HAP-1 (cell line): Measurements from ENCODE around the gene TSHZ2.
"Not testable (repeated sequence)": the region's sequence is repeated elsewhere in the genome, so short reads cannot be mapped to it uniquely, and the experiment has no call there.

Experiments used
- DNase-seq, 2 experiments: peaks; one replicate each; pipeline ENCODE4 v3.0.0-alpha.2; 2016 to 2020; ENCODE audit warnings: low spot score in 2 of 2
- H3K27me3 ChIP-seq: fragments of 250-450 bp; sonication (Bioruptor Pico); 2 replicates; pipeline ENCODE4 v1.5.1; 2020; ENCODE audit warnings: low read depth, mild to moderate bottlenecking, moderate library complexity
- H3K36me3 ChIP-seq: fragments of 250-450 bp; sonication (Bioruptor Pico); replicated peaks from 2 replicates; pipeline ENCODE4 v1.5.1; 2020; ENCODE audit warnings: mild to moderate bottlenecking
- H3K4me1 ChIP-seq: fragments of 250-450 bp; sonication (Bioruptor Pico); 2 replicates; pipeline ENCODE4 v1.5.1; 2020; ENCODE audit warnings: mild to moderate bottlenecking
- H3K4me3 ChIP-seq: fragments of 250-450 bp; sonication (Bioruptor Pico); 2 replicates; pipeline ENCODE4 v1.5.1; 2020; ENCODE audit warnings: mild to moderate bottlenecking, moderate library complexity
- H3K9me3 ChIP-seq: fragments of 250-450 bp; sonication (Bioruptor Pico); 2 replicates; pipeline ENCODE4 v1.5.1; 2020; ENCODE audit warnings: mild to moderate bottlenecking, moderate library complexity
- in situ Hi-C: fragments of 300-500 bp; cut with MboI; formaldehyde crosslinking; loops from 3 replicates; pipeline ENCODE4 v1.14.3; 2020; ENCODE audit warnings: low sequenced_read_pairs, inconsistent platforms, mixed read lengths

TSHZ2 gene

GRCh38 chr20:53089851-53090250, 117.7 kb downstream of the TSHZ2 start:
- H3K9me3 ChIP-seq, in situ Hi-C loops, H3K36me3 ChIP-seq, H3K27me3 ChIP-seq, H3K4me3 ChIP-seq, DNase-seq, H3K4me1 ChIP-seq: not testable (repeated sequence)

DNA sequence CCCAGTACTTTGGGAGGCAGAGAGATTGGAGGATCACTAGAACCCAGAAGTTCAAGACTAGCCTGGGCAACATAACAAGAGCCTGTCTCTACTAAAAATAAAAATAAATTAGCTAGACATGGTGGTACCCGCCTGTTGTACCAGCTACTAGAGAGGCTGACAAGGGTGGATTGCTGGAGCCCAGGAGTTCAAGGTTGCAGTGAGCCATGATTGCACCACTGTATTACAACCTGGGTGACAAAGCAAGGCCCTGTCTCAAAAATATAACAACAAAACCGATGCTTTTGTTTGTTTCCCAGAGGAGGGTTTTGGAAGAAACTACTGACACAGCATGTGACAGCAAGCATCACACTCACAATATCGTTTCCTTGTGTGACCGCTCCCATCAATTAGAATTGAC, 119.6 kb downstream of the TSHZ2 start:
- H3K4me3 ChIP-seq: no peak overlapping the region
- no peaks in the 10 kb centered on the region for H3K36me3 ChIP-seq
- H3K9me3 ChIP-seq: no peaks in the 10 kb centered on the region
- peaks cover 6% of the 10 kb centered on the region; the same call in 1 of the 2 replicates for H3K27me3 ChIP-seq
- H3K4me1 ChIP-seq: no peaks in the 10 kb centered on the region
- in situ Hi-C loops: no loop called here
- DNase-seq: no peak

- no peaks in the 10 kb centered on the region for H3K36me3 ChIP-seq
- no peak for DNase-seq
- in situ Hi-C loops: no loop called here
- H3K4me3 ChIP-seq: no peak overlapping the region
- H3K27me3 ChIP-seq: peaks cover 6% of the 10 kb centered on the region; the same call in 1 of the 2 replicates
- H3K9me3 ChIP-seq: no peaks in the 10 kb centered on the region
- H3K4me1 ChIP-seq: no peaks in the 10 kb centered on the region
These were observed 120.7 kb downstream of the TSHZ2 start for GRCh38 chr20:53092772-53093300.

DNA sequence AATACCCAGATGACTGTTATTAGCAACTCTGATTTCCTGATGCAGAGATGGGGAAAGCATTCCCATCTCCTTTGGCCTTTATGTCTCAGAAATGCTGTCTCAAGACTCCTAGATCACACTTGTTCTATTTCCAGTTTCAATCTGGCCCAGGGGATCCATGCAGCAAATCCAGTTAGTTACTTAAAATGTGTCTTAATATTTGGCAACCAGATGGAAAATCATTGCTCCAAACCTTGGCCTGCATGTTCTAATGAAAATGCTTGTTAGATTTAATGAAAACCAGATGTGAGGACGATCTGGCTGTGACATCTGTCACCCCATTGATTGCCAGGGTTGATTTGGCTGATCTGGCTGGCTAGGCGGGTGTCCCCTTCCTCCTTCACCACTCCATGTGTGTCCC, 125.2 kb downstream of the TSHZ2 start:
- no peaks in the 10 kb centered on the region for H3K36me3 ChIP-seq
- H3K4me3 ChIP-seq: no peak overlapping the region
- H3K27me3 ChIP-seq: no peaks in the 10 kb centered on the region
- no peaks in the 10 kb centered on the region for H3K4me1 ChIP-seq
- no peaks in the 10 kb centered on the region for H3K9me3 ChIP-seq
- DNase-seq: no peak
- in situ Hi-C loops: no loop called here

DNA sequence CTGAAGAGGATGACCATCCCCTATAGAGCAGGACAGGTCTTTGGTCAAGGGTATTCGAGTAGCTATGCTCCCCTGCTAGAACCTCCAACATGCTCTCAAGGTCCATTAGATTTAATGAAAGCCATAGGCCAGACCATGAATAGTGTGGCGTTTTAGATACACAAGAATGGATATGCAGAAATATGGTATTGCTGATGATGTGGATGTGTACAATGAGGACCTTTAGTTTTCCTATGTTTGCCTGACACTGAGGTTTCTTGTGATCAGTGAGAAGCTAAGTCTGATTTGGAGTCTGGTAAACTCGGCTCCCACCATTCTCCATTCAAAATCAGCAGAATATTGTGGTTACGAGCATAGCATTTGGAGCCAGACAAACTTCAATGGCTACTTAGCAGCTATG, 125.6 kb downstream of the TSHZ2 start:
- Histone ChIP-seq H3K36me3 (no peaks in the 10 kb centered on the region), H3K9me3 (no peaks in the 10 kb centered on the region), H3K27me3 (no peaks in the 10 kb centered on the region), H3K4me1 (no peaks in the 10 kb centered on the region), H3K4me3 (no peak overlapping the region)
- in situ Hi-C loops: no loop called here
- DNase-seq: no peak

GRCh38 chr20:53098621-53099020, 126.5 kb downstream of the TSHZ2 start:
- Histone ChIP-seq H3K4me1 (no peaks in the 10 kb centered on the region), H3K27me3 (no peaks in the 10 kb centered on the region), H3K36me3 (no peaks in the 10 kb centered on the region), H3K9me3 (no peaks in the 10 kb centered on the region), H3K4me3 (no peak overlapping the region)
- no peak for DNase-seq
- in situ Hi-C loops: no loop called here

GRCh38 chr20:53099856-53100255, 127.7 kb downstream of the TSHZ2 start:
- H3K27me3 ChIP-seq: no peaks in the 10 kb centered on the region
- H3K4me3 ChIP-seq: no peak overlapping the region
- in situ Hi-C loops: no loop called here
- H3K36me3 ChIP-seq: no peaks in the 10 kb centered on the region
- H3K4me1 ChIP-seq: no peaks in the 10 kb centered on the region
- no peaks in the 10 kb centered on the region for H3K9me3 ChIP-seq
- DNase-seq: no peak

DNA sequence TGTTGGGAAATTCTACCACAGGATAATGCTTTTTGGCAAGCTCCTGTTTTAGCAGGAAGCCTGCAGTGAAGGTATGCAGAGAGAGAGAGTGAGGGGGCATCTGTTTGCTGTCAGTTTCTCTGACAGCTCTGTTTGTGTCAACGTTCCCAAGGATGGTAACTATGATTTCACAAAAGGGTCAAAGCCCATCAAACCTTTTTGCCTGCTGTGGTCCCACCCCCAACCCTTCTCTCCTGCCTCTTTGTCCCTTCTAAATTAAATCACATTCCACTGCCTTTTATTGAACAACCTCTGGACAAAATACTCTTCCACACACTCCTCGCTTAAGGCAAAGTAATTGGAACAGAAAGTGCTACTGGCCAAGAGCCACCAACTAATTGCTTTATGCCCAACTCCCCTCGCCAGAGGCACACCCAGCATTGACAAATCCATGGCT, 128.3 kb downstream of the TSHZ2 start:
- H3K27me3 ChIP-seq: no peaks in the 10 kb centered on the region
- H3K36me3 ChIP-seq: no peaks in the 10 kb centered on the region
- no peak for DNase-seq
- H3K4me1 ChIP-seq: no peaks in the 10 kb centered on the region
- in situ Hi-C loops: no loop called here
- no peaks in the 10 kb centered on the region for H3K9me3 ChIP-seq
- no peak overlapping the region for H3K4me3 ChIP-seq

DNA sequence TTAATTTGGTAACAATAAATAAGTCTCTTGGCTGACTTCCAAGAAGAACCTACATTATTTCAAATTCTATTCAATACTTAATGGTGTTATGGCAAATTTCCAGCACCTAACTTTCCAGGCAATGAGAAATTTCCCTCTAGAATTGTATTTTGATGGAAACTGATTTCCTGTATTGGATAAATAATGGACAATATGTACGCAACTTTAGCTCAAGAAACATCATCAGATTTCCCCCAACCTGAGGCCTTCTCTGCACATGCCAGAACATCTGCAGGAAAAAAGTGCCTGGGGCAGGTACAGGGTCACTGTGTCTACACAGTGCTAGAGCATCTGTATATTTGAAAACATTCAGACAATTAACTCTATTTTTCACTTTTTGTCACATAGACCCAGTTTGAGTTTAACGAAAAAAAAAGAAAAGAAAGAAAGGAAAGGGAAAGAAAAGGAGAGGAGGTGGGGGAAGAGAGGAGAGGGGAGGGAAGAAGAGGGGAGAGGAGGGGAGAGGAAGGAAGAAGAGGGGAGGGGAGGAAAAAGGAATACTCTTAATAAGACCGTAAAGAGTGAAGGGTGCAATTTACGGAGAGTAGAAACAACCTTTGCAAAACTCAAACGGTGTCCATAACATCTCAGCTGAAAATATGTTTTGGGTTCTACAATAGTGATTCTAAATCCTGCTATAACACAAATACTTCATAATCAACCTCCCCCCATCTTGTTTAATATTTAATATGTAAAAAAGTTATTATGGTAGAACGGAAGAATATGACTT, 130.0 kb downstream of the TSHZ2 start:
- Histone ChIP-seq H3K27me3 (no peaks in the 10 kb centered on the region), H3K4me3 (no peak overlapping the region), H3K9me3 (no peaks in the 10 kb centered on the region), H3K4me1 (no peaks in the 10 kb centered on the region), H3K36me3 (no peaks in the 10 kb centered on the region)
- no peak for DNase-seq
- in situ Hi-C loops: no loop called here

- no peaks in the 10 kb centered on the region for H3K9me3 ChIP-seq
- in situ Hi-C loops: no loop called here
- no peaks in the 10 kb centered on the region for H3K4me1 ChIP-seq
- no peaks in the 10 kb centered on the region for H3K36me3 ChIP-seq
- no peak for DNase-seq
- no peak overlapping the region for H3K4me3 ChIP-seq
- no peaks in the 10 kb centered on the region for H3K27me3 ChIP-seq
These were observed 131.0 kb downstream of the TSHZ2 start for GRCh38 chr20:53103124-53103523.

- Histone ChIP-seq H3K4me3 (no peak overlapping the region), H3K36me3 (no peaks in the 10 kb centered on the region), H3K4me1 (no peaks in the 10 kb centered on the region), H3K27me3 (no peaks in the 10 kb centered on the region), H3K9me3 (no peaks in the 10 kb centered on the region)
- DNase-seq: no peak
- in situ Hi-C loops: no loop called here
These were observed 132.7 kb downstream of the TSHZ2 start for GRCh38 chr20:53104884-53105283.

- no peak for DNase-seq
- Histone ChIP-seq H3K4me3 (no peak overlapping the region), H3K9me3 (no peaks in the 10 kb centered on the region), H3K27me3 (peaks cover 6% of the 10 kb centered on the region; the same call in 1 of the 2 replicates), H3K36me3 (no peaks in the 10 kb centered on the region), H3K4me1 (no peaks in the 10 kb centered on the region)
- in situ Hi-C loops: no loop called here
These were observed 144.6 kb downstream of the TSHZ2 start for GRCh38 chr20:53116733-53117132.

DNA sequence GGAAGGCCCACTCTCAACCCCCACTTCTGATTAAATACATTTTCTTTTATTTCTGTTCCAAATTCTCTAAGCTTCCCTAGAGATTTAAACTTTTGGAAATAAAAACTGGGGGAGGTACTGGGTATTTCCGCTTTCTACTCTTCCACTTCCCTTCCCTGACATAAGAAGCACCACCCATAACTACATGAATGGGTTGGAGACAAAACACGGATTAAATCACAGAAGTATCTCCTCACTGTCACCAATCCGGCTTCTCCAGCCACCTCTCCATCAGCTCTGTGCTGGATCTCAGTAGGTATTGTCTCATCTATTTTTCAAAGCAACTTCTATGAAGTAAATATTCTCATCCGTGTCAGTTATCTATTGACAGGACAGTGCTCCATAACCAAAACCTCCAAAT, 150.7 kb downstream of the TSHZ2 start:
- Histone ChIP-seq H3K9me3 (no peaks in the 10 kb centered on the region), H3K4me1 (no peaks in the 10 kb centered on the region), H3K27me3 (peaks cover 6% of the 10 kb centered on the region; the same call in 1 of the 2 replicates), H3K4me3 (no peak overlapping the region), H3K36me3 (no peaks in the 10 kb centered on the region)
- DNase-seq: no peak
- in situ Hi-C loops: no loop called here

DNA sequence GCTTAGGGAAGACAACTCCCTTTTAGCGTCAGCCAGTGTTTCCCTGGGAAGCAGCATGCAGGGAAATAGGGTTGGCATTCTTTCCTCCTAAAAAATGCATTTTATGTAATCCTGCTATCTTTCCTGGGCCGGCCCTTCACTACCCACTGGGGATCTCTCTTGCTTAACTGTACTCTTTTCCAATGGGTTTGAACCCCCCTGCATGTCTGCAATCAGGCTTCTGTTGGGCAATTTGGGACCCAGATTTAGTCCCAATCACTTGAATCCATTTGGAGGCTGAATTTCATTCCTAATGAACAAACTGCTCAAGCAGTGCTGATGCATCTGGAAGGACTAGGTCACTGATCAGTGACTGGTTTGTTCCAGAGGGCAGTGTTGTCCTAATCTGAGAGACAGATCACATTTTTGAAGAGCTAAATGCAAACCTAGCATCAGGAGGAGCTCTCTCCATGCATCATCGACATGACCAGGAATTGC, 152.0 kb downstream of the TSHZ2 start:
- in situ Hi-C loops: no loop called here
- no peaks in the 10 kb centered on the region for H3K9me3 ChIP-seq
- H3K4me1 ChIP-seq: no peaks in the 10 kb centered on the region
- no peak overlapping the region for H3K4me3 ChIP-seq
- peaks cover 6% of the 10 kb centered on the region; the same call in 1 of the 2 replicates for H3K27me3 ChIP-seq
- no peaks in the 10 kb centered on the region for H3K36me3 ChIP-seq
- no peak for DNase-seq
